GM23338 (cell line): ENCODE results near the gene FRAT1. TPM values are rescaled to one million over a fixed set of nuclear protein-coding genes. Genes with fewer than 3 reads are reported as not detected.

Experiments
- ATAC-seq: fragments of 200-7000 bp; cut with Tn5 transposase; 3 replicates; pipeline ENCODE4 v1.9.1; 2020
- DNase-seq: peaks from one replicate; pipeline ENCODE4 v3.0.0-alpha.2; 2015; ENCODE audit warnings: low spot score
- H2AFZ ChIP-seq: fragments of 200-600 bp; sonication (generic); 2 replicates; pipeline ENCODE4 v1.8.0; 2016; ENCODE audit warnings: antibody characterized with exemption, mild to moderate bottlenecking, moderate library complexity
- H3F3A ChIP-seq: fragments of 200-600 bp; sonication (generic); replicated peaks from 2 replicates; pipeline ENCODE4 v1.8.0; 2017; ENCODE audit warnings: antibody characterized with exemption, mixed run types, low read depth
- H3K27ac ChIP-seq: fragments of 200-600 bp; sonication (generic); 2 replicates; pipeline ENCODE4 v1.6.1; 2016; ENCODE audit warnings: low read depth
- H3K27me3 ChIP-seq: fragments of 200-600 bp; sonication (generic); 2 replicates; pipeline ENCODE4 v1.8.0; 2016; ENCODE audit warnings: mild to moderate bottlenecking, mixed run types, moderate library complexity; ENCODE audit not compliant: insufficient read depth
- H3K36me3 ChIP-seq: fragments of 200-600 bp; sonication (generic); 2 replicates; pipeline ENCODE4 v1.8.0; 2016; ENCODE audit warnings: mild to moderate bottlenecking; ENCODE audit not compliant: insufficient read depth
- H3K4me1 ChIP-seq: fragments of 200-600 bp; sonication (generic); 2 replicates; pipeline ENCODE4 v1.8.0; 2016; ENCODE audit warnings: mild to moderate bottlenecking, moderate library complexity; ENCODE audit not compliant: insufficient read depth
- H3K4me2 ChIP-seq: fragments of 200-600 bp; sonication (generic); 2 replicates; pipeline ENCODE4 v1.7.1; 2017; ENCODE audit warnings: mixed run types
- H3K4me3 ChIP-seq: fragments of 200-600 bp; sonication (generic); 2 replicates; pipeline ENCODE4 v1.6.1; 2016; ENCODE audit warnings: mixed run types
- H3K79me2 ChIP-seq: fragments of 200-600 bp; sonication (generic); replicated peaks from 2 replicates; pipeline ENCODE4 v1.8.0; 2017; ENCODE audit warnings: mild to moderate bottlenecking; ENCODE audit not compliant: insufficient read depth
- H3K9me2 ChIP-seq: fragments of 200-600 bp; sonication (generic); 2 replicates; pipeline ENCODE4 v1.8.0; 2017; ENCODE audit not compliant: insufficient read depth
- H4K20me1 ChIP-seq: fragments of 200-600 bp; sonication (generic); replicated peaks from 2 replicates; pipeline ENCODE4 v1.8.0; 2017; ENCODE audit warnings: mild to moderate bottlenecking; ENCODE audit not compliant: insufficient read depth
- H3K27ac Mint-ChIP-seq: 2 replicates; pipeline ENCODE4 v1.8.0; 2020; ENCODE audit warnings: inconsistent platforms, mild to moderate bottlenecking, moderate library complexity, mixed read lengths
- H3K27me3 Mint-ChIP-seq: 3 replicates; pipeline ENCODE4 v1.8.0; 2022; ENCODE audit warnings: low read depth, mild to moderate bottlenecking, moderate library complexity, mixed read lengths, inconsistent platforms; ENCODE audit not compliant: insufficient read depth, poor library complexity
- H3K36me3 Mint-ChIP-seq: 3 replicates; pipeline ENCODE4 v1.8.0; 2021; ENCODE audit warnings: low read depth, mild to moderate bottlenecking, inconsistent platforms, moderate library complexity, mixed read lengths
- H3K4me1 Mint-ChIP-seq: 3 replicates; pipeline ENCODE4 v1.8.0; 2020; ENCODE audit warnings: mild to moderate bottlenecking, inconsistent platforms, mixed read lengths
- H3K4me3 Mint-ChIP-seq: 3 replicates; pipeline ENCODE4 v1.8.0; 2021; ENCODE audit warnings: moderate library complexity, mild to moderate bottlenecking, inconsistent platforms, mixed read lengths
- H3K9me3 Mint-ChIP-seq: 3 replicates; pipeline ENCODE4 v1.8.0; 2020; ENCODE audit warnings: moderate library complexity, mild to moderate bottlenecking, inconsistent platforms, mixed read lengths
- CREB1 ChIP-seq: fragments of 250-450 bp; sonication (Bioruptor Pico); IDR thresholded peaks from 2 replicates; pipeline ENCODE4 v1.5.0; 2020; ENCODE audit warnings: low read depth, mild to moderate bottlenecking, moderate library complexity
- EZH2 ChIP-seq: fragments of 200-600 bp; sonication (generic); IDR thresholded peaks from one replicate; pipeline ENCODE4 v1.8.0; 2017; ENCODE audit warnings: antibody characterized with exemption, mild to moderate bottlenecking, low read depth; ENCODE audit not compliant: unreplicated experiment
- EZH2phosphoT487 ChIP-seq: fragments of 200-600 bp; sonication (generic); IDR thresholded peaks from one replicate; pipeline ENCODE4 v1.8.1; 2018; ENCODE audit warnings: antibody characterized with exemption; ENCODE audit not compliant: unreplicated experiment
- JUNB ChIP-seq: IDR thresholded peaks from one replicate; pipeline ENCODE4 v1.6.1; 2016; ENCODE audit warnings: antibody characterized with exemption; ENCODE audit not compliant: unreplicated experiment
- NANOG ChIP-seq: IDR thresholded peaks from 2 replicates; pipeline ENCODE4 v1.6.1; 2016; ENCODE audit warnings: antibody characterized with exemption, borderline replicate concordance
- POLR2AphosphoS5 ChIP-seq: IDR thresholded peaks from 2 replicates; pipeline ENCODE4 v1.6.1; 2016; ENCODE audit warnings: antibody characterized with exemption, low read depth
- STAT1 ChIP-seq: IDR thresholded peaks from one replicate; pipeline ENCODE4 v1.6.1; 2016; ENCODE audit warnings: antibody characterized with exemption; ENCODE audit not compliant: unreplicated experiment
- ZNF114 ChIP-seq: fragments of 250-450 bp; sonication (Bioruptor Pico); IDR thresholded peaks from 2 replicates; pipeline ENCODE4 v1.5.0; 2020; ENCODE audit warnings: mild to moderate bottlenecking, moderate library complexity
- ZNF331 ChIP-seq: fragments of 250-450 bp; sonication (Bioruptor Pico); IDR thresholded peaks from 2 replicates; pipeline ENCODE4 v1.5.0; 2020; ENCODE audit warnings: low read depth, mild to moderate bottlenecking, moderate library complexity
- polyA plus RNA-seq: library from polyadenylated mRNA; unstranded; fragments of >200 nt; fragmentation: Nextera tagmentation; extraction: Ambion mirVana; gene quantifications from 2 replicates; pipeline ENCODE4 v1.2.1, GENCODE V29; 2016
- total RNA-seq: library from RNA; depleted of rRNA; stranded (reverse); fragments of >200 nt; shearing (Covaris generic); gene quantifications from 2 replicates; pipeline ENCODE4 v1.2.3, GENCODE V29; 2014
- TF ChIP-seq, protein P1 (sequence below), 2 experiments: fragments of 200-600 bp in 1 of 2; sonication (generic) in 1 of 2; conservative IDR thresholded peaks; 2 replicates each; pipeline versions ENCODE4 v1.5.1 to v1.6.1; 2016 to 2017; ENCODE audit warnings: antibody characterized with exemption in 2 of 2, low read depth in 2 of 2, mild to moderate bottlenecking in 2 of 2, moderate library complexity in 1 of 2
- TF ChIP-seq, protein P2 (sequence below): IDR thresholded peaks from one replicate; pipeline ENCODE4 v1.6.1; 2018; ENCODE audit warnings: antibody characterized with exemption; ENCODE audit not compliant: unreplicated experiment
- TF ChIP-seq, protein P3 (sequence below): IDR thresholded peaks from 2 replicates; pipeline ENCODE4 v1.6.1; 2016; ENCODE audit warnings: antibody characterized with exemption

Gene FRAT1
- total and polyA plus RNA-seq, 2 experiments from 2014 or later, result 1.4 to 8.5 TPM

DNA sequence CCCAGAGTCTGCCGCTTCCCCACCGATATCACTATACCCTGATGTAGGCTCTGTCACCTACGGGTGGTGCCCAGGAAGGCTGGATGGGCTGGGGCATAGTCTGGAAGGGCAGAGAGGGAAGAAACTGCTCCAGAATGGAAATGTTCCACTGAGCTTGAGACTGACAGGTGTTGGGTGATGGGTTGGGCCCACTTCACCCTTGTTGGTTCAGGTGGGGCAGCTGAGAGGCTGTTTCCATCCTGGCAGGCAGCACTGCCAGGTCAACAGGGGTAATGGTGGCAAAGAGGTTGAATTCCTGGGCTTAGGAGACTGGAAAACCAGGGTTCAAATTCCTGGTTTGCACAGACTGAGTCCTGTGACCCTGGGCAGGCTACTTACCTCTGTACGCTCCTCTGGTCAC lies 44.0 kb downstream of the FRAT1 start (continued):
- TF ChIP-seq STAT1, result no peak
- no peak for TF ChIP-seq POLR2AphosphoS5
- TF ChIP-seq, protein P1, sequence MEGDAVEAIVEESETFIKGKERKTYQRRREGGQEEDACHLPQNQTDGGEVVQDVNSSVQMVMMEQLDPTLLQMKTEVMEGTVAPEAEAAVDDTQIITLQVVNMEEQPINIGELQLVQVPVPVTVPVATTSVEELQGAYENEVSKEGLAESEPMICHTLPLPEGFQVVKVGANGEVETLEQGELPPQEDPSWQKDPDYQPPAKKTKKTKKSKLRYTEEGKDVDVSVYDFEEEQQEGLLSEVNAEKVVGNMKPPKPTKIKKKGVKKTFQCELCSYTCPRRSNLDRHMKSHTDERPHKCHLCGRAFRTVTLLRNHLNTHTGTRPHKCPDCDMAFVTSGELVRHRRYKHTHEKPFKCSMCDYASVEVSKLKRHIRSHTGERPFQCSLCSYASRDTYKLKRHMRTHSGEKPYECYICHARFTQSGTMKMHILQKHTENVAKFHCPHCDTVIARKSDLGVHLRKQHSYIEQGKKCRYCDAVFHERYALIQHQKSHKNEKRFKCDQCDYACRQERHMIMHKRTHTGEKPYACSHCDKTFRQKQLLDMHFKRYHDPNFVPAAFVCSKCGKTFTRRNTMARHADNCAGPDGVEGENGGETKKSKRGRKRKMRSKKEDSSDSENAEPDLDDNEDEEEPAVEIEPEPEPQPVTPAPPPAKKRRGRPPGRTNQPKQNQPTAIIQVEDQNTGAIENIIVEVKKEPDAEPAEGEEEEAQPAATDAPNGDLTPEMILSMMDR (conservative IDR thresholded peaks at IDR 0.05; ENCODE audit: low read depth in 2 of 2), result no peak
- TF ChIP-seq ZNF331 (CRISPR knock-in tag), result no peak
- TF ChIP-seq JUNB, result no peak
- TF ChIP-seq CREB1 (CRISPR knock-in tag), result no peak
- TF ChIP-seq EZH2, result no peak
- no peak for TF ChIP-seq ZNF114 (CRISPR knock-in tag)
- no peak for TF ChIP-seq EZH2phosphoT487

DNA sequence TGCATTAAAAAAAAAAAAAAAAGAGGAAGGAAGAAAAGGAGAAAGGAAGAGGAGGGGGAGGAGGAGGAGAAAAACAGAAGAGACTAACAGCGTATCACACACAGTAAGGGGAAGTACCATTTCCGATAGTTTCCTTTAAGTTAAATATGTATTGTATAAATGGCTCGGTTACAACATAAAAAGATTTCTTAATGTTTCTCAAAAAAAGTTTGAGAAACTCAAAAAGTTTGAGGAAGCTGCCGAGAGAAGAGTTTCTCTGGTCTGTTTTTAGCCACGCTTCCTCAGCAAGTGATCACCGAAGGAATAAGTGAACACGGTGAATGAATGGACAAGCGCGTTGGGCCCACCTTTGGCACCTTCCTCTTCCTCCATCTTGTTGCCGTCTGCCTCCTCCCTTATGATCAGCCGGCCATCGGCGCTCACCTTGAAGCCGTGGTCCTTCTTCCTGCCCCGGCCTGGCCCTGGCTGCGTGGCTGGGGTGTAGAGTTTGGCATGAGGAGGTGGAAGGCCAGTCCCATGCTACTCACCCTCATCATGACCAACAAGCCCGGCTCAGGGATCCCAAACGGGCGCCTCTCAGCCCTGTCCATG lies 46.8 kb downstream of the FRAT1 start:
- no peaks in the 10 kb centered on the region; the same call in 1 of the 2 replicates for H4K20me1 ChIP-seq
- no peaks in the 10 kb centered on the region for H3K9me2 ChIP-seq
- 0 out of 2 replicates have a peak, but pooled peaks cover 4% of the 10 kb centered on the region for H3F3A ChIP-seq
- Mint-ChIP-seq H3K27me3 (peaks cover 8% of the 10 kb centered on the region), H3K36me3 (peaks cover 77% of the 10 kb centered on the region), H3K27ac (no peak overlapping the region), H3K4me3 (no peak overlapping the region), H3K4me1 (no peaks in the 10 kb centered on the region; the same call in 2 of the 3 replicates), H3K9me3 (no peaks in the 10 kb centered on the region; the same call in 2 of the 3 replicates)
- no peak overlapping the region for H2AFZ ChIP-seq
- no peak for DNase-seq
- H3K4me1 ChIP-seq, result no peaks in the 10 kb centered on the region
- H3K79me2 ChIP-seq, result no peaks in the 10 kb centered on the region
- H3K4me3 ChIP-seq, result no peak overlapping the region
- peaks cover 18% of the 10 kb centered on the region for H3K36me3 ChIP-seq
- no peak overlapping the region for H3K4me2 ChIP-seq
- H3K27ac ChIP-seq, result no peak overlapping the region
- H3K27me3 ChIP-seq, result no peaks in the 10 kb centered on the region
- no peak for ATAC-seq
- TF ChIP-seq STAT1 (no peak), NANOG (no peak), CREB1 (CRISPR knock-in tag) (no peak)
- TF ChIP-seq, protein P2, sequence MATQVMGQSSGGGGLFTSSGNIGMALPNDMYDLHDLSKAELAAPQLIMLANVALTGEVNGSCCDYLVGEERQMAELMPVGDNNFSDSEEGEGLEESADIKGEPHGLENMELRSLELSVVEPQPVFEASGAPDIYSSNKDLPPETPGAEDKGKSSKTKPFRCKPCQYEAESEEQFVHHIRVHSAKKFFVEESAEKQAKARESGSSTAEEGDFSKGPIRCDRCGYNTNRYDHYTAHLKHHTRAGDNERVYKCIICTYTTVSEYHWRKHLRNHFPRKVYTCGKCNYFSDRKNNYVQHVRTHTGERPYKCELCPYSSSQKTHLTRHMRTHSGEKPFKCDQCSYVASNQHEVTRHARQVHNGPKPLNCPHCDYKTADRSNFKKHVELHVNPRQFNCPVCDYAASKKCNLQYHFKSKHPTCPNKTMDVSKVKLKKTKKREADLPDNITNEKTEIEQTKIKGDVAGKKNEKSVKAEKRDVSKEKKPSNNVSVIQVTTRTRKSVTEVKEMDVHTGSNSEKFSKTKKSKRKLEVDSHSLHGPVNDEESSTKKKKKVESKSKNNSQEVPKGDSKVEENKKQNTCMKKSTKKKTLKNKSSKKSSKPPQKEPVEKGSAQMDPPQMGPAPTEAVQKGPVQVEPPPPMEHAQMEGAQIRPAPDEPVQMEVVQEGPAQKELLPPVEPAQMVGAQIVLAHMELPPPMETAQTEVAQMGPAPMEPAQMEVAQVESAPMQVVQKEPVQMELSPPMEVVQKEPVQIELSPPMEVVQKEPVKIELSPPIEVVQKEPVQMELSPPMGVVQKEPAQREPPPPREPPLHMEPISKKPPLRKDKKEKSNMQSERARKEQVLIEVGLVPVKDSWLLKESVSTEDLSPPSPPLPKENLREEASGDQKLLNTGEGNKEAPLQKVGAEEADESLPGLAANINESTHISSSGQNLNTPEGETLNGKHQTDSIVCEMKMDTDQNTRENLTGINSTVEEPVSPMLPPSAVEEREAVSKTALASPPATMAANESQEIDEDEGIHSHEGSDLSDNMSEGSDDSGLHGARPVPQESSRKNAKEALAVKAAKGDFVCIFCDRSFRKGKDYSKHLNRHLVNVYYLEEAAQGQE, result no peak
- TF ChIP-seq, protein P3, sequence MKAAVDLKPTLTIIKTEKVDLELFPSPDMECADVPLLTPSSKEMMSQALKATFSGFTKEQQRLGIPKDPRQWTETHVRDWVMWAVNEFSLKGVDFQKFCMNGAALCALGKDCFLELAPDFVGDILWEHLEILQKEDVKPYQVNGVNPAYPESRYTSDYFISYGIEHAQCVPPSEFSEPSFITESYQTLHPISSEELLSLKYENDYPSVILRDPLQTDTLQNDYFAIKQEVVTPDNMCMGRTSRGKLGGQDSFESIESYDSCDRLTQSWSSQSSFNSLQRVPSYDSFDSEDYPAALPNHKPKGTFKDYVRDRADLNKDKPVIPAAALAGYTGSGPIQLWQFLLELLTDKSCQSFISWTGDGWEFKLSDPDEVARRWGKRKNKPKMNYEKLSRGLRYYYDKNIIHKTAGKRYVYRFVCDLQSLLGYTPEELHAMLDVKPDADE, result no peak
- TF ChIP-seq, protein P1 (conservative IDR thresholded peaks at IDR 0.05; ENCODE audit: low read depth in 2 of 2), result no peak
